Keratinocyte (primary cell): ENCODE results near the gene DLEC1. TPM values are rescaled to one million over a fixed set of nuclear protein-coding genes. Genes with fewer than 3 reads are reported as not detected.
A peak's percentile ranks its signal among the peaks of the same experiment; 100 is the strongest.
"Not testable (repeated sequence)": the region's sequence is repeated elsewhere in the genome, so short reads cannot be mapped to it uniquely, and the experiment has no call there.

ENCODE experiments used
- DNase-seq: peaks from one replicate; pipeline ENCODE4 v3.0.0-alpha.2; 2011; ENCODE audit warnings: low read depth, missing footprints, low spot score
- FAIRE-seq: peaks from 2 replicates; lab custom pipeline; 2011; peaks lifted over from hg19 to GRCh38; lab: Jason Lieb, UNC
- H2AFZ ChIP-seq: 2 replicates; pipeline ENCODE4 v1.6.0; 2012; ENCODE audit warnings: low read length, control low read depth, inconsistent platforms; ENCODE audit not compliant: control insufficient read depth
- H3K27ac ChIP-seq: 2 replicates; pipeline ENCODE4 v1.5.1; 2011; ENCODE audit warnings: low read length; ENCODE audit not compliant: control insufficient read depth, insufficient read depth
- H3K27me3 ChIP-seq: 3 replicates; pipeline ENCODE4 v1.6.0; 2011; ENCODE audit warnings: low read length; ENCODE audit not compliant: control insufficient read depth, insufficient read depth; ENCODE audit errors: extremely low read depth
- H3K36me3 ChIP-seq, 2 experiments: 2 replicates in 1 of 2; 3 replicates in 1 of 2; pipeline ENCODE4 v1.5.1; 2011; ENCODE audit warnings: low read length in 2 of 2, mild to moderate bottlenecking in 1 of 2; ENCODE audit not compliant: control insufficient read depth in 2 of 2, insufficient read depth in 2 of 2; ENCODE audit errors: extremely low read depth in 1 of 2
- H3K4me1 ChIP-seq: 3 replicates; pipeline ENCODE4 v1.5.1; 2011; ENCODE audit warnings: low read length; ENCODE audit not compliant: control insufficient read depth, insufficient read depth; ENCODE audit errors: extremely low read depth
- H3K4me2 ChIP-seq: 3 replicates; pipeline ENCODE4 v1.6.0; 2011; ENCODE audit warnings: low read depth, low read length; ENCODE audit not compliant: control insufficient read depth, insufficient read depth; ENCODE audit errors: extremely low read depth
- H3K4me3 ChIP-seq, 3 experiments: fragments of 200-600 bp in 1 of 3; sonication (generic) in 1 of 3; 2 replicates in 2 of 3; 3 replicates in 1 of 3; pipeline ENCODE4 v1.5.1; 2011 to 2016; ENCODE audit warnings: low read length in 3 of 3, mild to moderate bottlenecking in 3 of 3, control low read depth in 2 of 3, inconsistent platforms in 1 of 3, low read depth in 1 of 3, mixed read lengths in 1 of 3, mixed run types in 1 of 3, moderate library complexity in 1 of 3; ENCODE audit not compliant: control insufficient read depth in 2 of 3, insufficient read depth in 2 of 3; ENCODE audit errors: extremely low read depth in 1 of 3
- H3K79me2 ChIP-seq: 2 replicates; pipeline ENCODE4 v1.6.0; 2012; ENCODE audit warnings: low read length; ENCODE audit not compliant: control insufficient read depth, insufficient read depth
- H3K9ac ChIP-seq: 3 replicates; pipeline ENCODE4 v1.6.0; 2011; ENCODE audit warnings: low read length; ENCODE audit not compliant: control insufficient read depth, insufficient read depth; ENCODE audit errors: extremely low read depth
- H3K9me1 ChIP-seq: 3 replicates; pipeline ENCODE4 v1.6.0; 2011; ENCODE audit warnings: low read length; ENCODE audit not compliant: control insufficient read depth, insufficient read depth; ENCODE audit errors: extremely low read depth
- H3K9me3 ChIP-seq: 2 replicates; pipeline ENCODE4 v1.5.1; 2012; ENCODE audit warnings: low read depth, low read length; ENCODE audit not compliant: control insufficient read depth
- H4K20me1 ChIP-seq: 3 replicates; pipeline ENCODE4 v1.6.0; 2011; ENCODE audit warnings: low read length; ENCODE audit not compliant: control insufficient read depth, insufficient read depth; ENCODE audit errors: extremely low read depth
- EZH2 ChIP-seq: IDR thresholded peaks from one replicate; pipeline ENCODE4 v1.6.1; 2012; ENCODE audit warnings: inconsistent platforms, mild to moderate bottlenecking, low read length, moderate library complexity
- dilution Hi-C: fragments of 300-500 bp; cut with MboI; formaldehyde crosslinking; loops from one replicate; pipeline ENCODE4 v1.7.0; 2020; ENCODE audit warnings: low sequenced_read_pairs; ENCODE audit not compliant: extremely low pct_ligation_motif_present
- polyA plus RNA-seq, 5 experiments: library from polyadenylated mRNA; depleted of rRNA in 3 of 5; stranded (reverse) in 3 of 5; stranded (forward) in 1 of 5; unstranded in 1 of 5; fragments of >200 nt; gene quantifications; 1 replicate in 1 of 5; 2 replicates in 3 of 5; 3 replicates in 1 of 5; pipeline versions ENCODE4 v1.2.1 to v1.2.3, GENCODE V29; 2011 to 2012; ENCODE audit warnings: missing spikeins in 2 of 5, low read depth in 1 of 5, low replicate concordance in 1 of 5
- TF ChIP-seq, protein P1 (sequence below), 3 experiments: IDR thresholded peaks in 1 of 3; conservative IDR thresholded peaks in 1 of 3; optimal IDR thresholded peaks in 1 of 3; 2 replicates in 2 of 3; 3 replicates in 1 of 3; pipeline versions ENCODE3 to v1.5.1; 2011; ENCODE audit warnings: low read length in 3 of 3, mild to moderate bottlenecking in 3 of 3, moderate library complexity in 2 of 3, control low read depth in 1 of 3, inconsistent platforms in 1 of 3; ENCODE audit not compliant: insufficient read depth in 2 of 3; ENCODE audit errors: extremely low read depth in 1 of 3

The DLEC1 gene
- polyA plus RNA-seq, 1 donor (not counting 4 experiments of a cell fraction or from before 2014, with no cell fraction given) = not detected

DNA sequence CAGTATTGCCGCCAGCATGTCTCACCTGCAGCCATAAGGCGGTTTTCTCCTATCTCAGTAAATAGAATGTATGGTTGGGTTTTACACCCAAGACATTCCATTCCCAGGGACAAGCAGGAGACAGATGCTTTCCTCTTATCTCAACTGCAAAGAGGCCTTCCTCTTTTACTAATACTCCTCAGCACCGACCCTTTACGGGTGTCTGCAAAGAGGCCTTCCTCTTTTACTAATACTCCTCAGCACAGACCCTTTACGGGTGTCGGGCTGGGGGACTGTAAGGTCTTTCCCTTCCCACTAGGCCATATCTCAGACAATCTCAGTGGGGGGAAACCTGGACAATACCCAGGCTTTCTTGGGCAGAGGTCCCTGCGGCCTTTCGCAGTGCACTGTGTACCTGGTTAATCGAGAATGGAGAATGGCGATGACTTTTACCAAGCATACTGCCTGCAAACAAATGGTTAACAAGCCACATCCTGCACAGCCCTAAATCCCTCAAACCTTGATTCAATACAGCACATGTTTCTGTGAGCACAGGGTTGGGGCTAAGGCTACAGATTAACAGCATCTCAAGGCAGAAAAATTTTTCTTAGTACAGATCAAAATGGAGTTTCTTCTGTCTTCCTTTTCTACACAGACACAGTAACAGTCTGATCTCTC lies 96.7 kb downstream of the DLEC1 start:
- peak overlapping the region; percentile 89 for H3K4me2 ChIP-seq
- H3K4me3 ChIP-seq = peak overlapping the region; percentile 81 to 91 (median 83)
- H3K79me2 ChIP-seq = peaks cover 50% of the 10 kb centered on the region
- H3K27me3 ChIP-seq, H3K9me3 ChIP-seq, DNase-seq, FAIRE-seq, H3K9me1 ChIP-seq, H4K20me1 ChIP-seq, dilution Hi-C loops: not testable (repeated sequence)
- peaks cover 40% of the 10 kb centered on the region for H3K4me1 ChIP-seq
- H3K36me3 ChIP-seq = peaks cover 15 to 37% of the 10 kb centered on the region in 2 experiments
- H3K9ac ChIP-seq = peak overlapping the region; percentile 85
- H3K27ac ChIP-seq = peak overlapping the region; percentile 90
- H2AFZ ChIP-seq = peak overlapping the region; percentile 4

DNA sequence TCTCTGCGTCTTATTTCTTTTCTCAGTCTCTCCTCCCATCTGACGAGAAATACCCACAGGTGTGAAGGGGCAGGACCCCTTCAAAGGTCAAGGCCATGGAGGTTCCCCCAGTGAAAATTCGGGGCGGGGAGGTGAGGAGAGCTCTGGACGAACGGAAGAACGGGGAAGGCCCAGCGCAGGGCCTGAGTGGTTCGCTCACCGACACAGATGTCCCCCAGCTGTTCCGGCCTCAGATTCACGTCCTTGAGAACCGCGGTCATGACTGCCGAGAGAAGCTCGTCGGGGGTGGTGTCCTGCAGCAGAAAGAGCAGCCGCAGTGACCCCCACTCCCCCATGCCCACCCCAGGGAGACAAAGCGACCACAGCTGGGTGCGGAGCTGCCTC lies 97.4 kb downstream of the DLEC1 start:
- FAIRE-seq (no peak), DNase-seq (no peak)
- Histone ChIP-seq H3K9ac (peak overlapping the region; percentile 85), H3K27ac (peak overlapping the region; percentile 90), H3K79me2 (peaks cover 52% of the 10 kb centered on the region), H3K9me1 (no peaks in the 10 kb centered on the region), H3K4me1 (peaks cover 46% of the 10 kb centered on the region), H3K4me3 (peak overlapping the region; percentile 81 to 91 (median 83)), H2AFZ (peak overlapping the region; percentile 4), H3K36me3 (peaks cover 18 to 37% of the 10 kb centered on the region in 2 experiments), H3K27me3 (no peaks in the 10 kb centered on the region), H3K4me2 (peak overlapping the region; percentile 89), H3K9me3 (no peaks in the 10 kb centered on the region), H4K20me1 (no peaks in the 10 kb centered on the region)
- TF ChIP-seq EZH2 = no peak
- TF ChIP-seq, protein P1, sequence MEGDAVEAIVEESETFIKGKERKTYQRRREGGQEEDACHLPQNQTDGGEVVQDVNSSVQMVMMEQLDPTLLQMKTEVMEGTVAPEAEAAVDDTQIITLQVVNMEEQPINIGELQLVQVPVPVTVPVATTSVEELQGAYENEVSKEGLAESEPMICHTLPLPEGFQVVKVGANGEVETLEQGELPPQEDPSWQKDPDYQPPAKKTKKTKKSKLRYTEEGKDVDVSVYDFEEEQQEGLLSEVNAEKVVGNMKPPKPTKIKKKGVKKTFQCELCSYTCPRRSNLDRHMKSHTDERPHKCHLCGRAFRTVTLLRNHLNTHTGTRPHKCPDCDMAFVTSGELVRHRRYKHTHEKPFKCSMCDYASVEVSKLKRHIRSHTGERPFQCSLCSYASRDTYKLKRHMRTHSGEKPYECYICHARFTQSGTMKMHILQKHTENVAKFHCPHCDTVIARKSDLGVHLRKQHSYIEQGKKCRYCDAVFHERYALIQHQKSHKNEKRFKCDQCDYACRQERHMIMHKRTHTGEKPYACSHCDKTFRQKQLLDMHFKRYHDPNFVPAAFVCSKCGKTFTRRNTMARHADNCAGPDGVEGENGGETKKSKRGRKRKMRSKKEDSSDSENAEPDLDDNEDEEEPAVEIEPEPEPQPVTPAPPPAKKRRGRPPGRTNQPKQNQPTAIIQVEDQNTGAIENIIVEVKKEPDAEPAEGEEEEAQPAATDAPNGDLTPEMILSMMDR (optimal IDR thresholded peaks at IDR 0.05 in 1 of 3, IDR thresholded peaks at IDR 0.05 in 1 of 3, conservative IDR thresholded peaks at IDR 0.05 in 1 of 3; ENCODE audit: extremely low read depth in 1 of 3, insufficient read depth in 2 of 3, low read length in 3 of 3) = no peak
- dilution Hi-C loops = no loop called here
